HG03025 (cell line): Measurements from ENCODE around the gene ZNF440.
"Not testable (repeated sequence)": the region's sequence is repeated elsewhere in the genome, so short reads cannot be mapped to it uniquely, and the experiment has no call there.

ENCODE experiments used
- ATAC-seq: cut with Tn5 transposase; IDR thresholded peaks from one replicate; pipeline ENCODE4 v1.9.1; 2021; ENCODE audit warnings: mild to moderate bottlenecking, moderate library complexity; ENCODE audit not compliant: unreplicated experiment, low FRiP score

ZNF440 gene

GRCh38 chr19:11814029-11814699 lies at the start of gene ZNF440:
TSS of gene ZNF440 (plus strand) at chr19:11814273. CDS start at chr19:11814448, 175 bp downstream.
- ATAC-seq: peak; percentile 79

- ATAC-seq: peak; percentile 86
Measured at GRCh38 chr19:11766597-11767591, 47.2 kb upstream of the ZNF440 start, which contains the start of gene ZNF441. TSS of gene ZNF441 (plus strand) at chr19:11767000. CDS start at chr19:11767194, 194 bp downstream.

DNA sequence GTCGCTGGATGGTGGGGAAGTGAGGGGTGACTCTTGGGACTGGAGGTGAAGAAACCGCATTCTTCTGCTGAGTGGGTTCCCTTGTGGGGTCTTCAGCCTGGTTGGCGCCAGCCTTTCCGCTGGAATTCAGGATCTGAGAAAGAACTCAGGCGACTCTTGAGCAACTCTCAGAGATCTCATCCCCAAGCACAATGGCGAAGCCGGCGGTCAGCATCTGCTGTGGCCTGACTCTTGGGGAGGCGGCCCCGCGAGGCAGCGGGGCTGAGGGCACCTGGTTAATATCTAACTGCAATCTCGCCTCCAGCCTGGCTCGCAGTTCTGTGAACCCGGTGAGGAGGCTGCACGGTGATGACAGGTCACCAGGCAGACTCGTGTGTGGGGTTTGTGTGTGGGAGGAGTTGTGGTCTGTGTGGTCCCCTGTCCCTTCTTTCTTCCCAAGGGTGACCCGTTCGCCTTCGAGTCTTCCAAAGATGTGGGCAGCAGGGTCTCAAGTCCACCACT lies 46.4 kb upstream of the ZNF440 start:
- ATAC-seq: peak; percentile 10

- no peak for ATAC-seq
Measured at GRCh38 chr19:11769995-11770394, 44.1 kb upstream of the ZNF440 start.

GRCh38 chr19:11771520-11771919 lies 42.6 kb upstream of the ZNF440 start:
- ATAC-seq: not testable (repeated sequence)

DNA sequence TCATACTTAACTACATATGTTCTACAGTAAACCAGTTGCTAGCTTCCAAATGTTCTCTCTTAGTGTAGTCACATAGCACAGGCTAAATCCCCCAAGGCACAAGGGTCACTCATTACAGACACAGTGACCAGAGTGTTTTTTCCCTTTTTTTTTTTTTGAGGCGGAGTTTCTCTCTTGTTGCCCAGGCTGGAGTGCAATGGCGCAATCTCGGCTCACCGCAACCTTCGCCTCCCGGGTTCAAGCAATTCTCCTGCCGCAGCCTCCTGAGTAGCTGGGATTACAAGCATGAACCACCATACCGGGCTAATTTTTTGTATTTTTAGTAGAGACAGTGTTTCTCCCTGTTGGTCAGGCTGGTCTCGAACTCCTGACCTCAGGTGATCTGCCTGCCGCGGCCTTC lies 37.4 kb upstream of the ZNF440 start:
- not testable (repeated sequence) for ATAC-seq

- ATAC-seq: no peak
Measured at GRCh38 chr19:11780431-11781020, 33.5 kb upstream of the ZNF440 start.

DNA sequence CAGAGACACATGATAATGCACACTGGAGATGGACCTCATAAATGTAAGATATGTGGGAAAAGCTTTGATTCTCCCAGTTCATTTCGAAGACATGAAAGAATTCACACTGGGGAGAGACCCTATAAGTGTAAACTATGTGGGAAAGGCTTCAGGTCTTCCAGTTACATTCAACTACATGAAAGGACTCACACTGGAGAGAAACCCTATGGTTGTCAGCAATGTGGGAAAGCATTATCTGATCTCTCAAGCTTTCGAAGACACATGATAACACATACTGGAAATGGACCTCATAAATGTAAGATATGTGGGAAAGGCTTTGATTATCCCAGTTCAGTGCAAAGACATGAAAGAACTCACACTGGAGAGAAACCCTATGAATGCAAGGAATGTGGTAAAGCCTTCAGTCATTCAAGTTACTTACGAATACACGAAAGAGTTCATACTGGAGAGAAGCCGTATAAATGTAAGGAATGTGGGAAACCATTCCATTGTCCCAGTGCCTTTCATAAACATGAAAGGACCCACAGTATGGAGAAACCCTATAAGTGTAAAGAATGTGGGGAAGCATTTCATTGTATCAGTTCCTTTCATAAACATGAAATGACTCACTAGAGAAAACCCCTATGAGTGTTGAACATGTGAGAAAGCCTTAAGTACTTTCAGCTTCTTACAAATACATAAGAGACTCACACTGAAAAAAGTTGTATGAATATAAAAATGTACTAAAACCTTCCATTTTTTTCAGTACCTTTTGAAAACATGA lies 32.6 kb upstream of the ZNF440 start:
- no peak for ATAC-seq

GRCh38 chr19:11783767-11784166 lies 30.3 kb upstream of the ZNF440 start:
- no peak for ATAC-seq

GRCh38 chr19:11784356-11784755 lies 29.7 kb upstream of the ZNF440 start:
- ATAC-seq: no peak

GRCh38 chr19:11787536-11787935 lies 26.5 kb upstream of the ZNF440 start:
- ATAC-seq: no peak

DNA sequence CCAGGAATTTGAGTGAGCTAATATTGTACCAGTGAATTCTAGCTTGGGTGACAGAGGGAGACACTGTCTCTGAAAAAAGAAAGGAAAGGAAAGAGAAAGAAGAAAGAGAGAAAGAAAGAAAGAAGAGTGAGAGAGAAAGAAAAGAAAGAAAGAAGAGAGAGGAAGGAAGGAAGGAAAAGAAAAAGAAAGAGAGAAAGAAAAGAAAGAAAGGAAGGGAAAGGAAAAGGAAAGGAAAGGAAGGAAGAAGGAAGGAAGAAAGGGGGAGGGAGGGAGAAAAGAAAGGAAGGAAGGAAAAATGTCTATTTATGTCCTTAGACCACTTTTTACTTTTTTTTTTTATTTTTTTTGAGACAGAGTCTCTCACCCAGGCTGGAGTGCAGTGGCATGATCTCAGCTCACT lies 21.1 kb upstream of the ZNF440 start:
- ATAC-seq: no peak

DNA sequence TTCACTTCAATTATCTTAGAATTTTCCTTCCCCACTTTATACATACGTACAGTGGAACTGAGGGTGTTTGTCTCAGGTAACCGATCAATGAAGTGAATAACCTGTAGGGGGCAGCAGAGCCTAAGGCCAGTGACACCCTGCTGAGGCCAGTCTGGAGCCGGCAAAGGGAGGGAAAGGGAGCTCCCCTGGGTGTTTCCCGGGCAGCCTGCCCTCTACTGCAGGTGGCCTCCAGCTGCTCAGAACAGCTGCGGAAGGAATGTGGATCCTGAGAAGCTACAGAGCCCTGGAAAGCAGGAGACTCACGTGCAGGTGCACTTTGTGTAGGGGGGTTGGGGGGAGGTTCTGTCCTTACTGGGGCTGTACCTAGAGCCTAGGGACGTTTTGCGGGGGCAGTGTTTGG lies 16.6 kb upstream of the ZNF440 start:
- peak; percentile 40 for ATAC-seq

DNA sequence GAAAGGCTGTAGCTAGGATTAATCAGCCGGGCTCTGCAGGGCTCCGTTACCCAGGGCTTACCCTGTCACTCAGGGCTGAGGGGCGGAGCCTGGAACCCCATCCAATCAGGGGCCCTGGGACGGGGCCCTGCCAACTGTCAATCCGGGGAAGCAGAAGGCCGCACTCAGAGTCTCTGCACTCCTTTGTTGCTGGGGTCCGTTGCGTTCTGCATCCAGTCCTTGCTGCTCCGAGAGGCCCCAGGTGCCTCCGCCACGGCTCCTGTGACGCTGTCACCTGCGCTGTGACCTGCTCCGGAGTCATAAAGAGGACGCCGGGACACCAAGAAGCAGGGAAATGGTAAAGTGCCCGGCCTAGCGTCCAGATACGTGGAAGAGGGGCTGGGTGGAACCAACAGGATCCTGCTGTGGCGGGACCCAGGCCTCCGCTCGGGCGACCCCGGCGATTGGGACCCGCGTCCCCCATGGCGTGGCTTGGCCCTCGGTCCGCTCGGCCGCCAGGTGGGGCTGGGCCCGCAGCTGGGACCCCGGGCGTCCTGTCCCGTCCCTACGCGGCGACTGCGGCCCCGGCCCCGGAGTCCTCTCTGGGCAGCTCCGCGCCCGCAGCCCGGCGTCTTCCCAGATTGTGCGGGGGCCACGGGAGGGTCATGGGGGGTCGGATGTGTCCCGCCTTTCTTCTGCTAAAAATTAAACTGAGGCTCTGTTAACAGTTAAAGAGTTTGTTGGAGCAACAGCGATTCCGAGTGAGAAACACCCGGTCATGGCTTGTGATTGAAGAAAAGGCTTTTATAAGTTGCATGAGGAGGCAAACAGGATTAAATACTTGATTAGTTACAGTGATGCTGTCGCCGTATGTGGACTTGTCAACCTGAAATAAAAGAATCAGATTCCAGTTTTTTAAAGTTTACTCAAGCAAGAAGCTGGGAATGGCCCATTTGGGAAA lies 15.4 kb upstream of the ZNF440 start, which contains the start of gene ZNF491:
TSS of gene ZNF491 (plus strand) at position 133 of the 940 bp plus-strand sequence. CDS start 7,431 bp downstream, outside the sequence.
- peak; percentile 87 for ATAC-seq

DNA sequence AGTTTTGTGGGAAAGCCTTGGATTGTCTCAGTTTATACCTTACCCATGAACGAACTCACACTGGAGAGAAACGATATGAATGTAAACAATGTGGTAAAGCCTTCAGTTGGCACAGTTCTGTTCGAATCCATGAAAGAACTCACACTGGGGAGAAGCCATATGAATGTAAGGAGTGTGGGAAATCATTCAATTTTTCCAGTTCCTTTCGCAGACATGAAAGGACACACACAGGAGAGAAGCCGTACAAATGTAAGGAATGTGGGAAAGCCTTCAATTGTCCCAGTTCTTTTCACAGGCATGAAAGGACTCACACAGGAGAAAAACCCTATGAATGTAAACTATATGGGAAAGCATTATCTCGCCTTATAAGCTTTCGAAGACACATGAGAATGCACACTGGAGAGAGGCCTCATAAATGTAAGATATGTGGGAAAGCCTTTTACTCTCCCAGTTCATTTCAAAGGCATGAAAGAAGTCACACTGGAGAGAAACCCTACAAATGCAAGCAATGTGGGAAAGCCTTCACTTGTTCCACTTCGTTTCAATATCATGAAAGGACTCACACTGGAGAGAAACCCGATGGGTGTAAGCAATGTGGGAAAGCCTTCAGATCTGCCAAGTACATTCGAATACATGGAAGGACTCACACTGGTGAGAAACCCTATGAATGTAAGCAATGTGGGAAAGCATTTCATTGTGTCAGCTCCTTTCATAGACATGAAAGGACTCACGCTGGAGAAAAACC lies 7.5 kb upstream of the ZNF440 start:
- ATAC-seq: no peak

DNA sequence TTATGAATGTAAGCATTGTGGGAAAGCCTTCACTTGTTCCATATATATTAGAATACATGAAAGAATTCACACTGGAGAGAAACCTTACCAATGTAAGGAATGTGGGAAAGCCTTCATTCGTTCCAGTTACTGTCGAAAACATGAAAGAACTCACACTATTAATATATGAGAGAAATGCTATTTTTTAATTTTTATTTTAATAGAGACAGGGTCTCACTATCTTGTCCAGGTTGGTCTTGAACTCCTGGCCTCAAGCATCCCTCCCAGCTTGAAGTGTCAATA lies 7.0 kb upstream of the ZNF440 start:
- ATAC-seq: no peak

DNA sequence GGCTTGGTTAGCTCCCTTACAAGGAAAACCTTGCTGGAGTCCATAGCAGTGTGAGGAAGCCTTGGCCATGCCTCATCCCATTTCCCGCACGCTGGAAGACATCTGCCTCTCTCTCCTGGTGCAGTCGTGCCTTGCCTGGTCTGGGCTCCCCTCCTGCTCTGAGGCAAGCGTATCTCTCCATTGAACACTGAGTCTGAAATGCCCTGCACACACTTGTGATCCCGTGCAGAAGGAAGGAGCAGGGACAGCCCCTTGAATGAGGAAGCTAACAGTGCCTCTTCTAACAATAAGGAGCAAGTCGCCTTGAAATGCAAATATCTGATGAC lies 407 bp upstream of the ZNF440 start:
- ATAC-seq: peak; percentile 21

- ATAC-seq: no peak
Measured at GRCh38 chr19:11814700-11815035, 595 bp downstream of the ZNF440 start.
